GM19452 (cell line): ENCODE data around the gene MYH7B.

Source experiments
- ATAC-seq: cut with Tn5 transposase; IDR thresholded peaks from one replicate; pipeline ENCODE4 v1.9.1; 2021; ENCODE audit not compliant: unreplicated experiment

MYH7B gene

GRCh38 chr20:35002426-35003210 lies 47.0 kb downstream of the MYH7B start:
- no peak for ATAC-seq

GRCh38 chr20:35003211-35004031 lies 47.8 kb downstream of the MYH7B start:
- no peak for ATAC-seq

- no peak for ATAC-seq
Measured at GRCh38 chr20:35004051-35004725, 48.5 kb downstream of the MYH7B start.

- ATAC-seq: no peak
Measured at GRCh38 chr20:35004749-35005462, 49.2 kb downstream of the MYH7B start.
